HEK293 (cell line): ENCODE data around the gene HPD.

Experiments
- ELK4 ChIP-seq: IDR thresholded peaks from 2 replicates; pipeline ENCODE4 v1.6.1; 2011; ENCODE audit warnings: mild to moderate bottlenecking, low read depth, low read length, borderline replicate concordance
- YY1 ChIP-seq: fragments of 450-650 bp; formaldehyde crosslinking; IDR thresholded peaks from 2 replicates; pipeline ENCODE4 v1.5.1; 2018; ENCODE audit warnings: missing biosample characterization, missing genetic modification characterization
- ZFP69B ChIP-seq: fragments of 450-650 bp; formaldehyde crosslinking; IDR thresholded peaks from 2 replicates; pipeline ENCODE4 v1.5.1; 2016; ENCODE audit warnings: missing biosample characterization, missing genetic modification characterization
- ZIC2 ChIP-seq: fragments of 450-650 bp; formaldehyde crosslinking; IDR thresholded peaks from 2 replicates; pipeline ENCODE4 v1.5.1; 2016; ENCODE audit warnings: missing biosample characterization, missing genetic modification characterization
- ZNF112 ChIP-seq: fragments of 450-650 bp; formaldehyde crosslinking; IDR thresholded peaks from 2 replicates; pipeline ENCODE4 v1.5.0; 2017; ENCODE audit warnings: missing biosample characterization, missing genetic modification characterization
- ZNF169 ChIP-seq: fragments of 450-650 bp; formaldehyde crosslinking; IDR thresholded peaks from 2 replicates; pipeline ENCODE4 v1.5.1; 2016; ENCODE audit warnings: missing biosample characterization, missing genetic modification characterization
- ZNF214 ChIP-seq: fragments of 450-650 bp; formaldehyde crosslinking; IDR thresholded peaks from 2 replicates; pipeline ENCODE4 v1.5.1; 2017; ENCODE audit warnings: missing biosample characterization, mild to moderate bottlenecking, missing genetic modification characterization, borderline replicate concordance
- ZNF350 ChIP-seq: fragments of 450-650 bp; formaldehyde crosslinking; IDR thresholded peaks from 2 replicates; pipeline ENCODE4 v1.5.0; 2017; ENCODE audit warnings: missing biosample characterization, mild to moderate bottlenecking, missing genetic modification characterization
- ZNF449 ChIP-seq: fragments of 450-650 bp; formaldehyde crosslinking; IDR thresholded peaks from 2 replicates; pipeline ENCODE4 v1.5.1; 2017; ENCODE audit warnings: missing biosample characterization, mild to moderate bottlenecking, missing genetic modification characterization, moderate library complexity
- ZNF510 ChIP-seq: fragments of 450-650 bp; formaldehyde crosslinking; IDR thresholded peaks from 2 replicates; pipeline ENCODE4 v1.5.1; 2018; ENCODE audit warnings: mild to moderate bottlenecking, missing genetic modification characterization, missing biosample characterization; ENCODE audit not compliant: insufficient replicate concordance
- ZNF837 ChIP-seq: fragments of 450-650 bp; formaldehyde crosslinking; IDR thresholded peaks from 2 replicates; pipeline ENCODE4 v1.5.1; 2016; ENCODE audit warnings: missing biosample characterization, missing genetic modification characterization
- TF ChIP-seq, protein P1 (sequence below): fragments of 450-650 bp; formaldehyde crosslinking; IDR thresholded peaks from 2 replicates; pipeline ENCODE4 v1.5.1; 2016; ENCODE audit warnings: missing biosample characterization, missing genetic modification characterization

- TF ChIP-seq ZNF449: no peak
- TF ChIP-seq ZFP69B (tag by site-specific recombination): no peak
- TF ChIP-seq YY1 (tag by site-specific recombination): no peak
- TF ChIP-seq, protein P1, sequence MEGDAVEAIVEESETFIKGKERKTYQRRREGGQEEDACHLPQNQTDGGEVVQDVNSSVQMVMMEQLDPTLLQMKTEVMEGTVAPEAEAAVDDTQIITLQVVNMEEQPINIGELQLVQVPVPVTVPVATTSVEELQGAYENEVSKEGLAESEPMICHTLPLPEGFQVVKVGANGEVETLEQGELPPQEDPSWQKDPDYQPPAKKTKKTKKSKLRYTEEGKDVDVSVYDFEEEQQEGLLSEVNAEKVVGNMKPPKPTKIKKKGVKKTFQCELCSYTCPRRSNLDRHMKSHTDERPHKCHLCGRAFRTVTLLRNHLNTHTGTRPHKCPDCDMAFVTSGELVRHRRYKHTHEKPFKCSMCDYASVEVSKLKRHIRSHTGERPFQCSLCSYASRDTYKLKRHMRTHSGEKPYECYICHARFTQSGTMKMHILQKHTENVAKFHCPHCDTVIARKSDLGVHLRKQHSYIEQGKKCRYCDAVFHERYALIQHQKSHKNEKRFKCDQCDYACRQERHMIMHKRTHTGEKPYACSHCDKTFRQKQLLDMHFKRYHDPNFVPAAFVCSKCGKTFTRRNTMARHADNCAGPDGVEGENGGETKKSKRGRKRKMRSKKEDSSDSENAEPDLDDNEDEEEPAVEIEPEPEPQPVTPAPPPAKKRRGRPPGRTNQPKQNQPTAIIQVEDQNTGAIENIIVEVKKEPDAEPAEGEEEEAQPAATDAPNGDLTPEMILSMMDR (tag by site-specific recombination): no peak
- TF ChIP-seq ZNF837 (tag by site-specific recombination): no peak
- no peak for TF ChIP-seq ZNF350
- peak; percentile 58 for TF ChIP-seq ZIC2 (tag by site-specific recombination)
- no peak for TF ChIP-seq ELK4
- no peak for TF ChIP-seq ZNF112 (tag by site-specific recombination)
- no peak for TF ChIP-seq ZNF510 (tag by site-specific recombination)
- no peak for TF ChIP-seq ZNF214 (tag by site-specific recombination)
- TF ChIP-seq ZNF169 (tag by site-specific recombination): no peak
These were observed 52.6 kb downstream of the HPD start for GRCh38 chr12:121806009-121806545.
